IMR-90 (cell line): ENCODE measurements around the gene CD72.

Experiments
- CEBPB ChIP-seq: IDR thresholded peaks from 2 replicates; pipeline ENCODE4 v1.6.1; 2012; ENCODE audit warnings: low read depth, low read length, improper control_type of control experiment
- CTCF ChIP-seq: conservative IDR thresholded peaks from 2 replicates; pipeline ENCODE4 v1.5.1; 2012; ENCODE audit warnings: mild to moderate bottlenecking, low read depth, low read length, improper control_type of control experiment
- ELK1 ChIP-seq: fragments of 150-350 bp; IDR thresholded peaks from 2 replicates; pipeline ENCODE4 v1.6.1; 2016; ENCODE audit warnings: low read depth, mild to moderate bottlenecking, low read length, moderate library complexity, borderline replicate concordance
- MXI1 ChIP-seq: IDR thresholded peaks from 2 replicates; pipeline ENCODE4 v1.6.1; 2012; ENCODE audit warnings: low read depth, mild to moderate bottlenecking, low read length, moderate library complexity, borderline replicate concordance
- POLR2A ChIP-seq: IDR thresholded peaks from 2 replicates; pipeline ENCODE4 v1.6.1; 2012; ENCODE audit warnings: mild to moderate bottlenecking, low read depth, low read length
- RAD21 ChIP-seq: IDR thresholded peaks from 2 replicates; pipeline ENCODE4 v1.6.1; 2012; ENCODE audit warnings: low read length, improper control_type of control experiment
- RFX5 ChIP-seq: IDR thresholded peaks from 2 replicates; pipeline ENCODE4 v1.8.0; 2012; ENCODE audit warnings: low read depth, mild to moderate bottlenecking, low read length, moderate library complexity
- USF2 ChIP-seq: fragments of 150-350 bp; IDR thresholded peaks from 2 replicates; pipeline ENCODE4 v1.6.1; 2017; ENCODE audit warnings: mild to moderate bottlenecking, antibody characterized with exemption, low read length, low read depth

- TF ChIP-seq ELK1 (no peak), CTCF (peak; percentile 23; the same call in 1 of the 2 replicates), MXI1 (peak; percentile 96), POLR2A (peak; percentile 24; the same call in 1 of the 2 replicates), RAD21 (no peak), RFX5 (no peak), USF2 (no peak), CEBPB (no peak)
Measured at GRCh38 chr9:35664531-35665470, 46.6 kb upstream of the CD72 start, which contains the start of gene ARHGEF39.
